Nephron (organoid): ENCODE data around the gene IGF2BP1.

Experiments used
- H3K27ac Mint-ChIP-seq, 3 experiments: 2 replicates each; pipeline ENCODE4 v1.8.0; 2020; ENCODE audit warnings: mixed read lengths in 3 of 3, mild to moderate bottlenecking in 2 of 3, moderate library complexity in 1 of 3
- H3K27me3 Mint-ChIP-seq: 2 replicates; pipeline ENCODE4 v1.8.0; 2021; ENCODE audit warnings: low read depth, mild to moderate bottlenecking, moderate library complexity, mixed read lengths
- H3K36me3 Mint-ChIP-seq: 2 replicates; pipeline ENCODE4 v1.8.0; 2020; ENCODE audit warnings: low read depth, mixed read lengths
- H3K4me1 Mint-ChIP-seq: 2 replicates; pipeline ENCODE4 v1.8.0; 2020; ENCODE audit warnings: mixed read lengths
- H3K4me3 Mint-ChIP-seq, 3 experiments: 2 replicates each; pipeline ENCODE4 v1.8.0; 2020; ENCODE audit warnings: mild to moderate bottlenecking in 3 of 3, mixed read lengths in 3 of 3, moderate library complexity in 2 of 3
- H3K9me3 Mint-ChIP-seq: 2 replicates; pipeline ENCODE4 v1.8.0; 2020; ENCODE audit warnings: mixed read lengths
- TF ChIP-seq, protein P1 (sequence below), 3 experiments: fragments of 200-600 bp; sonication (generic); IDR thresholded peaks; one replicate each; pipeline ENCODE4 v1.5.0; 2021; ENCODE audit warnings: antibody characterized with exemption in 3 of 3; ENCODE audit not compliant: unreplicated experiment in 3 of 3

IGF2BP1 gene

DNA sequence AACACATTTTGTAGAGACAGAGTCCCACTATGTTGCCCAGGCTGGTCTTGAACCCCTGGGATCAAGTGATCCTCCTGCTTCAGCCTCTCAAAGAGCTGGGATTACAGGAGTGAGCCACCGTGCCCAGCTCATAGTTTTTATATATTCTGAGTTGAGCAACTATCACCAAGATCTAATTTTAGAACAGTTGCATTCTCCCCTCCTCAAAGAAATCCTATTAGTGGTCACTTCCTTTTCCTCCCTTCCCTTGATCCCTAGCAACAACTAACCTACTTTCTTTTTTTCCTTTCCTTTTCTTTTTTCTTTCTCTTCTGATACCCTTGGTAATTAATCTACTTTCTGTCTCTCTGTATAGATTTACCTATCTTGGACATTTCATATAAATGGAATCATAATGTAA, 73.9 kb downstream of the IGF2BP1 start:
- no peaks in the 10 kb centered on the region for H3K4me1 Mint-ChIP-seq
- peaks cover 6% of the 10 kb centered on the region for H3K27me3 Mint-ChIP-seq
- no peaks in the 10 kb centered on the region for H3K36me3 Mint-ChIP-seq

DNA sequence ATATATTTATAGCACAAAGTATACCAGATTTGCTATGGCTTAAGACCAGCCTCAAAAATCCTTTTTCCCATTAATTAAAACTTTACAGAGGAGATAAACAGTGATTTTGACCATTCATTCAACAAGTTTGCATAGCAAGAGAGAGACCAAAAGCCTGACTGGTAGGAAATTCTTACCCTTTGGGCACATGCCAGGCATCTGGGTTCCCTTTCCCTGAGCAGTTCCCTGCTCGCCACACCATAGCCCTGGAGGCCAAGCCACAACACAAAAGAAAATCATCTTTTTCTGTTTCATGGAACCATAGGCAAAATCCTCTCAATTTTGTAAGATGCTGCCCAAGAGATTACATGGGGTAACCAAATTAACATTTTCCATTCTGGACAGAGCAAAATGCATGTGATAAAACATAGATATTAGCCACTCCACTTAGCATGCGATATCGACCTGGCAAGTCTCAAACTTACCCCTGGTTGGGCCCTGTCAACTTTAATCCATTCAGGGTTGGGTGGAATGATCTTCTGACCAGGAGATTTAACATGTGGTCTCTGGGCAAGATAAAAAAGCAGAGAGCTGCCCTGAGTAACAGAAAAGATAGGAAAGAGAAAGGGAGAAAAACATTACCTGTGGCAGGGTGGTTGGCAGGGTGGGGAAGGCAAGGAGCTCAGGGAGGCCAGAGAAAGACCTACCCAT, 77.8 kb downstream of the IGF2BP1 start:
- peaks cover 6% of the 10 kb centered on the region for H3K9me3 Mint-ChIP-seq
- no peak overlapping the region for H3K27ac Mint-ChIP-seq
- TF ChIP-seq, protein P1, sequence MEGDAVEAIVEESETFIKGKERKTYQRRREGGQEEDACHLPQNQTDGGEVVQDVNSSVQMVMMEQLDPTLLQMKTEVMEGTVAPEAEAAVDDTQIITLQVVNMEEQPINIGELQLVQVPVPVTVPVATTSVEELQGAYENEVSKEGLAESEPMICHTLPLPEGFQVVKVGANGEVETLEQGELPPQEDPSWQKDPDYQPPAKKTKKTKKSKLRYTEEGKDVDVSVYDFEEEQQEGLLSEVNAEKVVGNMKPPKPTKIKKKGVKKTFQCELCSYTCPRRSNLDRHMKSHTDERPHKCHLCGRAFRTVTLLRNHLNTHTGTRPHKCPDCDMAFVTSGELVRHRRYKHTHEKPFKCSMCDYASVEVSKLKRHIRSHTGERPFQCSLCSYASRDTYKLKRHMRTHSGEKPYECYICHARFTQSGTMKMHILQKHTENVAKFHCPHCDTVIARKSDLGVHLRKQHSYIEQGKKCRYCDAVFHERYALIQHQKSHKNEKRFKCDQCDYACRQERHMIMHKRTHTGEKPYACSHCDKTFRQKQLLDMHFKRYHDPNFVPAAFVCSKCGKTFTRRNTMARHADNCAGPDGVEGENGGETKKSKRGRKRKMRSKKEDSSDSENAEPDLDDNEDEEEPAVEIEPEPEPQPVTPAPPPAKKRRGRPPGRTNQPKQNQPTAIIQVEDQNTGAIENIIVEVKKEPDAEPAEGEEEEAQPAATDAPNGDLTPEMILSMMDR (IDR thresholded peaks at IDR 0.05; ENCODE audit: unreplicated experiment in 3 of 3), result no peak
- H3K4me1 Mint-ChIP-seq, result no peaks in the 10 kb centered on the region
- peaks cover 18% of the 10 kb centered on the region for H3K27me3 Mint-ChIP-seq
- H3K4me3 Mint-ChIP-seq, result no peak overlapping the region
- H3K36me3 Mint-ChIP-seq, result no peaks in the 10 kb centered on the region

More for the DNA sequence above, 73.9 kb downstream of the IGF2BP1 start:
- peaks cover 3% of the 10 kb centered on the region for H3K9me3 Mint-ChIP-seq
- H3K27ac Mint-ChIP-seq, result no peak overlapping the region
- no peak overlapping the region for H3K4me3 Mint-ChIP-seq
- TF ChIP-seq, protein P1 (IDR thresholded peaks at IDR 0.05; ENCODE audit: unreplicated experiment in 3 of 3), result no peak

DNA sequence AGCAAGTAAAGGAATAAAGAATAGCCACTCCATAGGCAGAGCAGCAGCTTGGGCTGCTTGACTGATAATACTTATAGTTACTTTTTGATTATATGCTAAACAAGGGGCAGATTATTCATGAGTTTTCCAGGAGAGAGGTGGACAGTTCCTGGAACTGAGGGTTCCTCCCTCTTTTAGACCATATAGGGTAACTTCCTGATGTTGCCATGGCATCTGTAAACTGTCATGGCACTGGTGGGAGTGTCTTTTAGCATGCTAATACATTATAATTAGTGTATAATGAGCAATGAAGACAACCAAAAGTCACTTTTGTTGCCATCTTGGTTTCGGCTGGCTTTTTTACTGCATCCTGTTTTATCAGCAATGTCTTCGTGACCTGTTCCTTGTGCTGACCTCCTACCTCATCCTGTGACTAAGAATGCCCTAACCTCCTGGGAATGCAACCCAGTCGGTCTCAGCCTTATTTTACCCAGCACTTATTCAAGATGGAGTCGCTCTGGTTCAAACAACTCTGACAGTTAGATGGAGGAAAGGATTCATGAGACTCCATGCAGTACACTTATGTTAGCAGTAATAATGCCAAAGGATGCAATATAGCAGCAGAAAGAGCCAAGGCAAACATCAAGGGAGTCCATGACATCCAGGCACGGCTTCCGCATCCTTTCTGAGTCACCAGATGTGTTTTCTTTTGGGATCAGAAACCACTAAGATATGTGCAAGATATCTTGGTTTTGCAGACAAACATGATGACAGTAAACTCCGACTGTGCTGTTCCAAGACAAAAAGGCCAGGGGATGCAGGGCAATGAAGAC, 79.6 kb downstream of the IGF2BP1 start:
- no peaks in the 10 kb centered on the region for H3K36me3 Mint-ChIP-seq
- H3K27me3 Mint-ChIP-seq, result peaks cover 18% of the 10 kb centered on the region
- peaks cover 4% of the 10 kb centered on the region for H3K9me3 Mint-ChIP-seq
- TF ChIP-seq, protein P1 (IDR thresholded peaks at IDR 0.05; ENCODE audit: unreplicated experiment in 3 of 3), result no peak
- no peak overlapping the region for H3K27ac Mint-ChIP-seq
- H3K4me1 Mint-ChIP-seq, result no peaks in the 10 kb centered on the region
- H3K4me3 Mint-ChIP-seq, result no peak overlapping the region

DNA sequence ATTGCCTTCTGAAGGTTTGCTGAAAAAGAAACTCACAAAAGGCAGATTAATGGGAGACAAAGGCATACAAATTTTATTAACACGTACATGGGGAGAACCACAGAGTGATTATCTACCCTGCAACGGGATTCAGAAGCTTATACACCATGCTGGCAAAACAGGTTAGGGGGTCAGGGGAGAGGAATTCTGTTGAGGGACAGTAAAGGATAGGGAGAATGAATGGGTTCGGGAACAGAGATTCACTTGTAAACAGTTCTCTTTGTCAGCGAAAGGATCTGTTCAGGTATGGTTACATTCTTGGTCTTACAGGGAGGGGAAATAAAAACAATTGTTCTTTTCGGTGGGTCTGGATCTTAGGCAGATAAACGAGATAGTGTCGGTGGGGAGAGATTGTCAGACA, 81.1 kb downstream of the IGF2BP1 start:
- Mint-ChIP-seq H3K4me1 (no peaks in the 10 kb centered on the region), H3K4me3 (no peak overlapping the region), H3K9me3 (peaks cover 4% of the 10 kb centered on the region), H3K27ac (no peak overlapping the region), H3K27me3 (peaks cover 22% of the 10 kb centered on the region), H3K36me3 (no peaks in the 10 kb centered on the region)
- TF ChIP-seq, protein P1 (IDR thresholded peaks at IDR 0.05; ENCODE audit: unreplicated experiment in 3 of 3), result no peak

DNA sequence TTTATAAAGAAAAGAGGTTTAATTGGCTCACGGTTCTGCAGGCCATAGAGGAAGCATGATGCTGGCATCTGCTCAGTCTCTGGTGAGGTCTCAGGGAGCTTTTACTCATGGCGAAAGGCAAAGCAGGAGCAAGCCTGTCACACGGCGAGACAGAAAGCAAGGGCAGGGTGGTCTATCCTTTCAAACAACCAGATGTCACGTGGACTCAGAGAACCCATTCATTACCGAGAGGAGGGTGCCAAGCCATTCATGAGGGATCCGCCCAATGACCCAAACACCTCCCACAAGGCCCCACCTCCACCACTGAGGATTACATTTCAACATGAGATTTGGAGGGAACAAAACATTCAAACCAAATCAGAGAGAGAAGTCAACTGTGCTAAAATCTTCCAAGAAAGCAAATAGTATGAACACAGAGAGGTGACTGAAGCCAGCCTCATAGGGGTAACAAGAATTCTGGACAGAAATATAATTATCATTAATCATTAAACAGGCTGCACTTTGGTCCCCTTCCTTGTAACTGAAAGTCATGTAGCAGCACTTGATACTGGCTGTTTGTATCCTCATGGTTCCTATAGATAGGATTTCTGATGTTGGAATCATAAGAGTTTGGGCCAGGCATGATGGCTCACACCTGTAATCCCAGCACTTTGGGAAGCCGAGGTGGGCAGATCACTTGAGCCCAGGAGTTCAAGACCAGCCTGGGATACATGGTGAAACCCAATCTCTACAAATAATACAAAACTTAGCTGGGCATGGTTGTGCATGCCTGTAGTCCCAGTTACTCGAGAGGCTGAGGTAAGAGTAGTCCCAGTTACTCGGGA, 82.9 kb downstream of the IGF2BP1 start:
- Mint-ChIP-seq H3K36me3 (no peaks in the 10 kb centered on the region), H3K4me3 (no peak overlapping the region), H3K4me1 (no peaks in the 10 kb centered on the region), H3K9me3 (peaks cover 4% of the 10 kb centered on the region), H3K27ac (peak overlapping the region in 1 of 3 experiments; percentile 74), H3K27me3 (peaks cover 20% of the 10 kb centered on the region)
- TF ChIP-seq, protein P1 (IDR thresholded peaks at IDR 0.05; ENCODE audit: unreplicated experiment in 3 of 3), result no peak
